Measurements from ENCODE around the gene PXMP2.

DNA sequence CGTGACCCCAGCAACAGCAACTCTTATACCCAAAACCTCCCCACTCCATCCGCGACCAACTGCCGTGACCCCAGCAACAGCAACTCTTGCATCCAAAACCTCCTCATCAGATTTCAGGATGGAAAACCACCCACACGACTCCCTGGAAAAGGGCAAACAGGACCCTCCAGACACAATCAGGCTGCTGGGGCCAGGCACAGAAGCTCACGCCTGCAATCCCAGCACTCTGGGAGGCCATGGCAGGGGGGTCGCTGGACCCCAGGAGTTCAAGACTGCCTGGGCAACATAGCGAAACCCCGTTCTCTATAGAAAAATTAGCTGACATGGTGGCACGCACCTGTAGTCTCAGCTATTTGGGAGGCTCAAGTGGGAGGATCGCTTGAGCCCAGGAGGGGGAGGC, 43.0 kb downstream of the PXMP2 start:
- TF ChIP-seq, protein P1, sequence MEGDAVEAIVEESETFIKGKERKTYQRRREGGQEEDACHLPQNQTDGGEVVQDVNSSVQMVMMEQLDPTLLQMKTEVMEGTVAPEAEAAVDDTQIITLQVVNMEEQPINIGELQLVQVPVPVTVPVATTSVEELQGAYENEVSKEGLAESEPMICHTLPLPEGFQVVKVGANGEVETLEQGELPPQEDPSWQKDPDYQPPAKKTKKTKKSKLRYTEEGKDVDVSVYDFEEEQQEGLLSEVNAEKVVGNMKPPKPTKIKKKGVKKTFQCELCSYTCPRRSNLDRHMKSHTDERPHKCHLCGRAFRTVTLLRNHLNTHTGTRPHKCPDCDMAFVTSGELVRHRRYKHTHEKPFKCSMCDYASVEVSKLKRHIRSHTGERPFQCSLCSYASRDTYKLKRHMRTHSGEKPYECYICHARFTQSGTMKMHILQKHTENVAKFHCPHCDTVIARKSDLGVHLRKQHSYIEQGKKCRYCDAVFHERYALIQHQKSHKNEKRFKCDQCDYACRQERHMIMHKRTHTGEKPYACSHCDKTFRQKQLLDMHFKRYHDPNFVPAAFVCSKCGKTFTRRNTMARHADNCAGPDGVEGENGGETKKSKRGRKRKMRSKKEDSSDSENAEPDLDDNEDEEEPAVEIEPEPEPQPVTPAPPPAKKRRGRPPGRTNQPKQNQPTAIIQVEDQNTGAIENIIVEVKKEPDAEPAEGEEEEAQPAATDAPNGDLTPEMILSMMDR (conservative IDR thresholded peaks at IDR 0.05; ENCODE audit: low read length) = no peak
- no peak for TF ChIP-seq EZH2phosphoT487 (IDR thresholded peaks at IDR 0.05; ENCODE audit: borderline replicate concordance)
